A673 (cell line): ENCODE results near the gene GRIK4.

ENCODE experiments used
- CTCF ChIP-seq: fragments of 300-800, 200-600 bp; sonication (generic); conservative IDR thresholded peaks from 2 replicates; pipeline ENCODE4 v1.5.1; 2017; ENCODE audit warnings: low read depth, mild to moderate bottlenecking, antibody characterized with exemption, low read length, moderate library complexity, mixed read lengths
- EZH2 ChIP-seq: fragments of 200-600 bp; sonication (generic); IDR thresholded peaks from 2 replicates; pipeline ENCODE4 v1.6.1; 2017; ENCODE audit warnings: borderline replicate concordance, low read depth, mild to moderate bottlenecking, mixed read lengths, antibody characterized with exemption, low read length; ENCODE audit not compliant: poor library complexity, severe bottlenecking

- TF ChIP-seq CTCF (no peak), EZH2 (no peak)
Observed at GRCh38 chr11:120867024-120867423, 355.5 kb downstream of the GRIK4 start.
